ENCODE results near the gene ASTN2.

DNA sequence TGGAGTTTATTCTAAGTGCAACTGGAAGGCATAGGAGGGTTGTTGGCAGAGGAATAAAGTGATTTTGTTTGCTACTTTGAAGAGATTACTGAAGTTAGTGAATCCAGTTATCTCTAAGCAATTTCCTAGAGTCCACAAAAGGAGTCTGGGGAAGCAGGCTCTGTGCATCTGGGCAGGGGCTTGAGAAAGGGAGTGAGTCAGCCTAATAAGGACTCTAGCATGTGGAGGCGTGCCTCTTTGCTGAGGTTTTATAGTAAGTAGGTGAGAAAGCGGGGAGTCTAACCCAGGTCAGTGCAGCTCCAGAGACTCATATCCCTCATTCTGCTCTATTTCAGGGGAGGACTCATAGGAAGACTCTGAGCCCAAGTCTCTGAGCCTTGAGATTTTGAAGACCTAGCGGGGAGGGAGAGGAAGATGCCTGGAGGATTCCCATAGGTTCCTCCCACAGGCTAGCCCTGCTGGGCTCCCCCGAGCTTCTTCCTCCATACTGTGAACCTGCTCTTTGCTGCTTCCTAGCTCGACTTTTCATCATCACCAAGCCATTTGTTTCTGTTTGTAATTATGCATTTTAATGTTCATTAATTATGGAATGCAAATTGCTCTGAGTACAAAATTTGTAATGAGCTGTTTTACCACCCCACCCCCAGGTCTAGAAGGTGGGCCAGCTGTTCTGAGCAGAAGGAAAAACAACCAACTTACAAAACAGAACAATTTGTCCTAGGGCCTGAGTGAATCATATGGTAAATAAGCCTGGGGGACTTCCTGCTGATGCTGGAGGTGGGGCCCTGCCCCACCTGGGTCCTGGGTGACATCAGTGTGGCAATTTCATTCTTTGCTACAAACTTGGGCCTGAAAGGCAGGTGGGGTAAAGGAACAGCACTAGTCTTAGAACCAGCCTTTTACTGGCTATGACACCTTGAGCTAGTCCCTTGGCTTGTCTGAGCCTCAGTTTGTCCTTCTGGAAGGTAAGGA lies 577.6 kb downstream of the ASTN2 start:
- TF ChIP-seq, protein P1, sequence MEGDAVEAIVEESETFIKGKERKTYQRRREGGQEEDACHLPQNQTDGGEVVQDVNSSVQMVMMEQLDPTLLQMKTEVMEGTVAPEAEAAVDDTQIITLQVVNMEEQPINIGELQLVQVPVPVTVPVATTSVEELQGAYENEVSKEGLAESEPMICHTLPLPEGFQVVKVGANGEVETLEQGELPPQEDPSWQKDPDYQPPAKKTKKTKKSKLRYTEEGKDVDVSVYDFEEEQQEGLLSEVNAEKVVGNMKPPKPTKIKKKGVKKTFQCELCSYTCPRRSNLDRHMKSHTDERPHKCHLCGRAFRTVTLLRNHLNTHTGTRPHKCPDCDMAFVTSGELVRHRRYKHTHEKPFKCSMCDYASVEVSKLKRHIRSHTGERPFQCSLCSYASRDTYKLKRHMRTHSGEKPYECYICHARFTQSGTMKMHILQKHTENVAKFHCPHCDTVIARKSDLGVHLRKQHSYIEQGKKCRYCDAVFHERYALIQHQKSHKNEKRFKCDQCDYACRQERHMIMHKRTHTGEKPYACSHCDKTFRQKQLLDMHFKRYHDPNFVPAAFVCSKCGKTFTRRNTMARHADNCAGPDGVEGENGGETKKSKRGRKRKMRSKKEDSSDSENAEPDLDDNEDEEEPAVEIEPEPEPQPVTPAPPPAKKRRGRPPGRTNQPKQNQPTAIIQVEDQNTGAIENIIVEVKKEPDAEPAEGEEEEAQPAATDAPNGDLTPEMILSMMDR (IDR thresholded peaks at IDR 0.05; ENCODE audit: extremely low read depth in 1 of 2, insufficient read depth in 1 of 2, low read depth in 1 of 2, low read length in 2 of 2), result no peak
- TF ChIP-seq, protein P2, sequence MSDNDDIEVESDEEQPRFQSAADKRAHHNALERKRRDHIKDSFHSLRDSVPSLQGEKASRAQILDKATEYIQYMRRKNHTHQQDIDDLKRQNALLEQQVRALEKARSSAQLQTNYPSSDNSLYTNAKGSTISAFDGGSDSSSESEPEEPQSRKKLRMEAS (IDR thresholded peaks at IDR 0.05; ENCODE audit: insufficient read depth, insufficient read length), result no peak
- TF ChIP-seq POLR2A (IDR thresholded peaks at IDR 0.05; ENCODE audit: low read depth, low read length) (no peak), EZH2 (IDR thresholded peaks at IDR 0.05; ENCODE audit: borderline replicate concordance, low read depth, low read length, severe bottlenecking) (no peak)

Measured in endothelial cell of umbilical vein (primary cell).